Calu3 (cell line): ENCODE results near the gene LMF2. TPM values are rescaled to one million over a fixed set of nuclear protein-coding genes. Genes with fewer than 3 reads are reported as not detected.
A peak's percentile ranks its signal among the peaks of the same experiment; 100 is the strongest.

Experiments
- BruUV-seq: library from RNA; stranded (reverse); fragments of 400-500 nt; replicated peaks from 2 replicates; lab custom pipeline; 2021; lab: Mats Ljungman, UMichigan
- CTCF ChIA-PET: fragments of 300-600 bp; sonication (Branson Sonifier 250); formaldehyde crosslinking; loops from one replicate; lab custom pipeline; 2022; ENCODE audit warnings: antibody characterized with exemption; lab: Charles Lee
- DNase-seq: peaks from one replicate; pipeline ENCODE4 v3.0.0; 2022
- H3K27ac Mint-ChIP-seq: one replicate; pipeline ENCODE4 v1.8.0; 2022; ENCODE audit warnings: mixed read lengths; ENCODE audit not compliant: unreplicated experiment
- H3K27me3 Mint-ChIP-seq: one replicate; pipeline ENCODE4 v1.8.0; 2022; ENCODE audit warnings: mixed read lengths; ENCODE audit not compliant: unreplicated experiment
- H3K36me3 Mint-ChIP-seq: one replicate; pipeline ENCODE4 v1.8.0; 2022; ENCODE audit warnings: mild to moderate bottlenecking, moderate library complexity, mixed read lengths; ENCODE audit not compliant: insufficient read depth, unreplicated experiment
- H3K4me1 Mint-ChIP-seq: one replicate; pipeline ENCODE4 v1.8.0; 2022; ENCODE audit warnings: mild to moderate bottlenecking, low read depth, mixed read lengths; ENCODE audit not compliant: unreplicated experiment
- H3K4me3 Mint-ChIP-seq: one replicate; pipeline ENCODE4 v1.8.0; 2022; ENCODE audit warnings: mild to moderate bottlenecking, low read depth, moderate library complexity, mixed read lengths; ENCODE audit not compliant: unreplicated experiment
- H3K9me3 Mint-ChIP-seq: one replicate; pipeline ENCODE4 v1.8.0; 2022; ENCODE audit warnings: low read depth, mixed read lengths; ENCODE audit not compliant: unreplicated experiment
- intact Hi-C: fragments of 100-400 bp; cut with micrococcal nuclease; formaldehyde crosslinking; loops from one replicate; pipeline ENCODE4 v1.10.0; 2022; ENCODE audit not compliant: unreplicated experiment
- total RNA-seq: library from RNA; stranded (reverse); gene quantifications from 2 replicates; pipeline ENCODE4 v1.2.3, GENCODE V29; 2022
- TF ChIP-seq, protein P1 (sequence below): fragments of 200-600 bp; IDR thresholded peaks from one replicate; pipeline ENCODE4 v1.8.0; 2022; ENCODE audit warnings: antibody characterized with exemption; ENCODE audit not compliant: unreplicated experiment

LMF2 gene
- total RNA-seq, 1 experiment from 2014 or later = 85.2 TPM

DNA sequence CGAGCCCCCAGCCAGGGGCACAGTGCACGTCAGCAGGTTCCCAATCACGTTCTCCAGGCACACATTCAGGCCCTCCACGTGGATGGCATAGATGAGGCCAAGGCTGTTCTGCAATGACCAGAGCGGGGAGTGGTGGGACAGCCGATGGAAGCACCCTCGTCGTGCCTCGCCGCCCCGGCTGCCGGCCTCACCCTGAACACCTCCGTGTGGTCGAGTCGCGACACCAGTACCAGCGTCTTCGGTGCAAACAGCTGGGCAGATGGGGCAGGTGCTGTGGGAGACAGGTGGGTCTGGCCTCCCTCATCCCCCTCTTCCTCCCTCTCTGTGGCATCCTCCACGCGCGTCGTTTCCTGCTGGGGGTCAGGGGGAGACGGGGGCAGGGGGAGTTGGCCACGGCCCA lies 40.2 kb downstream of the LMF2 start:
- Mint-ChIP-seq H3K4me1 (peaks cover 23% of the 10 kb centered on the region), H3K9me3 (no peaks in the 10 kb centered on the region), H3K27me3 (no peaks in the 10 kb centered on the region), H3K36me3 (peaks cover 72% of the 10 kb centered on the region), H3K4me3 (no peak overlapping the region), H3K27ac (no peak overlapping the region)
- DNase-seq = no peak
- no TSS peak for BruUV-seq
- TF ChIP-seq, protein P1, sequence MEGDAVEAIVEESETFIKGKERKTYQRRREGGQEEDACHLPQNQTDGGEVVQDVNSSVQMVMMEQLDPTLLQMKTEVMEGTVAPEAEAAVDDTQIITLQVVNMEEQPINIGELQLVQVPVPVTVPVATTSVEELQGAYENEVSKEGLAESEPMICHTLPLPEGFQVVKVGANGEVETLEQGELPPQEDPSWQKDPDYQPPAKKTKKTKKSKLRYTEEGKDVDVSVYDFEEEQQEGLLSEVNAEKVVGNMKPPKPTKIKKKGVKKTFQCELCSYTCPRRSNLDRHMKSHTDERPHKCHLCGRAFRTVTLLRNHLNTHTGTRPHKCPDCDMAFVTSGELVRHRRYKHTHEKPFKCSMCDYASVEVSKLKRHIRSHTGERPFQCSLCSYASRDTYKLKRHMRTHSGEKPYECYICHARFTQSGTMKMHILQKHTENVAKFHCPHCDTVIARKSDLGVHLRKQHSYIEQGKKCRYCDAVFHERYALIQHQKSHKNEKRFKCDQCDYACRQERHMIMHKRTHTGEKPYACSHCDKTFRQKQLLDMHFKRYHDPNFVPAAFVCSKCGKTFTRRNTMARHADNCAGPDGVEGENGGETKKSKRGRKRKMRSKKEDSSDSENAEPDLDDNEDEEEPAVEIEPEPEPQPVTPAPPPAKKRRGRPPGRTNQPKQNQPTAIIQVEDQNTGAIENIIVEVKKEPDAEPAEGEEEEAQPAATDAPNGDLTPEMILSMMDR = no peak
- intact Hi-C loops = no loop called here
- CTCF ChIA-PET = no interaction called here

DNA sequence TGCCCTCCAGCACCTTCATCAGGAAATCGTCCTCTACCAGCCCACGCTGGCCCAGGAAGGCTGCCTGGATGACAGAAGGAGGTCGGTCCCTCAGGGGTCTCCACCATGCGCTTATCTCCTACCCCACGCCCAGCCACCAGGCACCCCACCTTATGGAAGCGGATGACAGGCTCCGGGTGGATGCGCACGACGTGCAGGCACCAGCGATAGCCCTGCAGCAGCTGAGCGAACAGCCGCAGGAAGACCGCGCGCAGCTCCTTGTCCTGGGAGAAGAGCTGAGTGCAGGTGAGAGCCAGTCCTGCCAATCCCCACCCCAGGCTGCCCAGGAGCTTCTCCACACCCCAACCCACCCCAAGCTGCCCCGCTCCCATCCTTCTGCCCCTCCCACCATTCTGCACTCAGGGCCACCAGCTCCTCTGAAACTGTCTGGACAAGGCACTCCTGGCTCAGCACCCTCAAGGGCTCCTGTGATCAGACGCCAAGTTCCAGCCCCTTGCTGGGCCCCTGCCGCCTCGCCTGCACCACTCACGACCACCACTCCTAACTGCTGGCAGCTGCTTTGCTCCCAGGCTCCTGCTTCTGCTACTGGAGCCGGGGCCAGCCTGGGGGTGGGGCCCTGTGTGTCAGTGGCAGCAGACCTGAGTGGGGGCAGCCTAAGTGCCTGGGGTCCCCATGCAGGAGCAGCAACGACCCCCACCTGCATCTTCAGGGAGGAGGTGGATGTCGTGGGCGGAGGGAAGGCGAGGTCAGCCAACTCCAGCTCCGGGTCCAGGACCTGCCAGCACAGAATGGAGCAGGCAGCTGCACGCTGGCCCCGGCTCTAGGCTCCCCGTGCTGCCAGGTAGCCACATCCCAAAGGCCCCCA lies 42.2 kb downstream of the LMF2 start:
- DNase-seq = no peak
- intact Hi-C loops = no loop called here
- H3K36me3 Mint-ChIP-seq = peaks cover 69% of the 10 kb centered on the region
- TF ChIP-seq, protein P1 = no peak
- no peak overlapping the region for H3K4me3 Mint-ChIP-seq
- CTCF ChIA-PET = interaction anchor here (0.5 kb wide), 1 partner anchor 315 kb away, joined by 3 read pairs; no protein-coding TSS in a partner anchor
- H3K27me3 Mint-ChIP-seq = no peaks in the 10 kb centered on the region
- H3K9me3 Mint-ChIP-seq = no peaks in the 10 kb centered on the region
- H3K27ac Mint-ChIP-seq = no peak overlapping the region
- BruUV-seq = no TSS peak
- peaks cover 11% of the 10 kb centered on the region for H3K4me1 Mint-ChIP-seq

DNA sequence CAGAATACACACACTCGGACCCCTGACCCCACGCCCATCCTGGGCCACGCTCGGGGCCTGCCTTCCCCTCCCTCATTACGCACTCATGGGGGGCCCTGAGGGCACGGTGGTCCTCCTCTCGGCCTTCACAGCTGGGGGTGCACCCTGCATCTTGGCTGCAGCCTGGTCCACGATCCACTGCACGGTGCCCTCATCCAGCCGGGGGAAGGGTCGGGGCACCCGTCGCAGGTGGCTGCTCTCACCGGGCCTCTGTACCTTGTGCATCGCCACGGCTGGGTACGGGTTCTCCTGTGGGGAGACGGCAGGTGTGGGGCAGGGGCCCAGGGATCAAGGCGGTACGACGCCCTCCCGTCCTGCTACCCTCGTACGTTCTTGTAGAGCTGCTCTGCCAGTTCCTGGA lies 43.1 kb downstream of the LMF2 start:
- no peaks in the 10 kb centered on the region for H3K27me3 Mint-ChIP-seq
- no peak for DNase-seq
- peaks cover 63% of the 10 kb centered on the region for H3K36me3 Mint-ChIP-seq
- no peaks in the 10 kb centered on the region for H3K9me3 Mint-ChIP-seq
- CTCF ChIA-PET = interaction anchor here (0.5 kb wide), 1 partner anchor 315 kb away, joined by 3 read pairs; no protein-coding TSS in a partner anchor
- H3K27ac Mint-ChIP-seq = no peak overlapping the region
- peaks cover 8% of the 10 kb centered on the region for H3K4me1 Mint-ChIP-seq
- TSS peak; percentile 27 for BruUV-seq
- intact Hi-C loops = no loop called here
- TF ChIP-seq, protein P1 = no peak
- H3K4me3 Mint-ChIP-seq = no peak overlapping the region

DNA sequence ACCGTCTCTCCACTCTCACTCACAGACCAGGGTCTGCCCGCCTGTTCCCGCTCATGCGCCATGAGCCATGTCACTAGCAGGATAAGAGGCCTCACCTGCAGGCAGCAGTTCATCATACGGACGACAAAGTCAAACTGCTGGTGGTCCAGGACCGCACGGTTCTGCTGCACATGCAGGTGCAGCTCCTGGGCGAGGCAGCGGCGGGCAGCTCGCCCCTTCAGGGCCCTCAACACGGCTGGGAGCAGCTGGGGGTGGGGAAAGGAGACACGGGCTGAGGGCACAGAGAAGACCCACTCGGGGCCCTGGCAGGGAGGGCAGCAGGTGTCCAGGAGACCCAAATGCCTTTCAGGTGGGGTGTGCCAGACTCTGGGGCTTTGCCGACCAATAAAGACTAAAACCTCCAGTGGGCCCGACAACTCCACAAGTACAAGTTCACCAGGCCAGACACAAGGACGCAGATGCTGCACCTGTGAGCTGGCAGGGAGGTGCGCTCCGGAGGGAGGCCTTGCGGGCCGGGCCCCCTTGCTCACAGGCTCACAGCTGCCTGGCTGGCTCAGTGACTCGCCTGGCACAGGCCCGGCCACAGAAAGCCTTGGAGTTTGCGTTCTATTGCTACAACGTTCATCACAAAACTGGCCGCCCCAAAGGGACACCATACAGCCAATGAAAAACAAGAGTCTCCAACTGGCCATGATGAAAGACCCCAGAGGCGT lies 44.2 kb downstream of the LMF2 start:
- H3K9me3 Mint-ChIP-seq = no peaks in the 10 kb centered on the region
- peaks cover 64% of the 10 kb centered on the region for H3K36me3 Mint-ChIP-seq
- BruUV-seq = no TSS peak
- CTCF ChIA-PET = no interaction called here
- intact Hi-C loops = no loop called here
- no peak for DNase-seq
- TF ChIP-seq, protein P1 = no peak
- H3K4me3 Mint-ChIP-seq = no peak overlapping the region
- no peaks in the 10 kb centered on the region for H3K27me3 Mint-ChIP-seq
- peaks cover 8% of the 10 kb centered on the region for H3K4me1 Mint-ChIP-seq
- no peak overlapping the region for H3K27ac Mint-ChIP-seq
